ENCODE data around the gene MED22.

MED22 gene

DNA sequence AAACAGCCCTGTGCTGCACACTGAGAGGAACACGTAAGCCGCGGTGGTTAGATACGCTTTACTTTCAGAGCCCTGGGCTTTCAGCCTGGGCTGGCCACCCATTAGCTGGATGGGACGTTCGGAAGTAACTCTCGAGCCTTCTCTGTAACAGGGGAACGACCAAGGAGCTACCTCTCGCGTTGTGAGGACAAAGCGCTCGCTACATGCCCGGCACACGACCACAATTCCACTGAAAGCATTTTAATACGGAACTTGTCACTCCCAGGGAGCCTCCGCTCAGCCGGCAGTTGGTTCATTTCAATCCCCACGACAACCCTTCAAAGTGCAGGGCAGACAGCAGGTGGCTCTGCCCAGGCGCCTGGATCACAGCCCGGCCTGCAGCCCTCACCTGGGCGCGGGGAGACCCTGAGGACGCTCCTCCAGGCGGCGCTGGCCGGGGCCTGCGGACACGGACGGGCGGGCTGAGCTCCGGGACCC, 8.0 kb upstream of the MED22 start:
- Histone ChIP-seq H3K36me3 (ENCODE audit: control insufficient read depth, insufficient read depth, low read length) (peaks cover 29% of the 10 kb centered on the region), H3K4me3 (replicated peaks; ENCODE audit: low read depth, low read length) (peak overlapping the region; percentile 85), H3K27me3 (replicated peaks; ENCODE audit: control insufficient read depth, insufficient read depth, low read length) (no peaks in the 10 kb centered on the region)
- TF ChIP-seq CTCF (IDR thresholded peaks at IDR 0.05; ENCODE audit: insufficient read depth, low read length, poor library complexity, severe bottlenecking): peak; percentile 21
- DNase-seq (ENCODE audit: extremely low read depth, insufficient read length): no peak

- Histone ChIP-seq H3K27me3 (replicated peaks; ENCODE audit: control insufficient read depth, insufficient read depth, low read length) (no peaks in the 10 kb centered on the region), H3K36me3 (ENCODE audit: control insufficient read depth, insufficient read depth, low read length) (peaks cover 34% of the 10 kb centered on the region), H3K4me3 (replicated peaks; ENCODE audit: low read depth, low read length) (no peak overlapping the region)
- no peak for DNase-seq (ENCODE audit: extremely low read depth, insufficient read length)
- TF ChIP-seq CTCF (IDR thresholded peaks at IDR 0.05; ENCODE audit: insufficient read depth, low read length, poor library complexity, severe bottlenecking): no peak
These were observed 6.8 kb upstream of the MED22 start for GRCh38 chr9:133354766-133355165.

DNA sequence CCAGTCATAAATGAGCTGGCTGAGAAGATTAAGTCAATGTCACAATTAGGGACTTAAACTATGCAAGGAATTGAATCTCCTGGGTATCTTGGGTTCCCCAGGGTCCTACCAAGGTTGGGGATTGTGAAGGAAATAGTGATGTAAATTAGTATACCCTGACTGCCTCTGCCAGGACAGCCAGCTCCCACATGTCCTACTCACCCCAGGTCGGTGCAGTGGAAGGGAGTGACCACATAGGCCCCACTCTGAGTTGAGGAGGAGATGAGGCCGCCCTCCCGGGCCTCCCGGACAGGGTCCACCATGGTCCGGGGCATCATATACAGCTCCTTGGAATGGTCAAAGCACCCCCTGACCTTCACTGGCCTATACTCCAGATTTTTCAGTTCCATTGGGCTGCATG, 5.6 kb upstream of the MED22 start:
- Histone ChIP-seq H3K4me3 (replicated peaks; ENCODE audit: low read depth, low read length) (no peak overlapping the region), H3K36me3 (ENCODE audit: control insufficient read depth, insufficient read depth, low read length) (peaks cover 30% of the 10 kb centered on the region), H3K27me3 (replicated peaks; ENCODE audit: control insufficient read depth, insufficient read depth, low read length) (no peaks in the 10 kb centered on the region)
- TF ChIP-seq CTCF (IDR thresholded peaks at IDR 0.05; ENCODE audit: insufficient read depth, low read length, poor library complexity, severe bottlenecking): no peak
- no peak for DNase-seq (ENCODE audit: extremely low read depth, insufficient read length)

DNA sequence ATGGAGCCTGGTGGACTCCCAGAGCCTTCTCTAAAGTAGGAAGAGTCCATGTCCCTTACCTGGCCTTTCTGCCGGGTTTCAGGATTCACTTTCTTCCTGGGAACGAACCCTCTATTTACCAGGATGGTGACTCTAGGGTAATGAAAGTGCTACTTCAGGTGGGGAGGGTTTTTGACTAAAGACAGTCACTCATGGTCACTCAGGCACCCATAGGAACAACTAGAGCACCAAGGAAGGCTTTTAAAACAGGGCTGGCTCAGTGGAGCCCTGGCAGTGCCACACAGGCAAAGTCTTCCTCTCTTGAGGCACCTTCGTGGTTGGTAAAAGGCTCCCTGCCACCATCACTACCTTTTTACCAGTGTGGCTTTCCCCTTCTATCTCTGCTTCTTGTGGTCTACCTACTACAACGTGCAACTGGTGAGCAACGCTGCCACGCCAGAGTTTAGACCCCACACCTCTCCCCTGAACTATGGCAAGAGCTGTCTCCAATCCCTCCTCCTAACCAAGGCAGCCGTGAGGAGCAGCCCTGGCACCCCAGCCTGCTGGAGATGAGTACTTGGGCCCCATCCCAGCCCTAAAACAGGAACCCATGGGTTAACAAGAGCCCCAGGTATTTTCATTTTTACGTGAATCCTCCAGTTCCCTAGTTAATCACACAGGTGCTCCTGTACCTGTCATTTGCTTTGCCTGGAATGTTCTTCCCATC, 4.9 kb upstream of the MED22 start:
- Histone ChIP-seq H3K27me3 (replicated peaks; ENCODE audit: control insufficient read depth, insufficient read depth, low read length) (no peaks in the 10 kb centered on the region), H3K36me3 (ENCODE audit: control insufficient read depth, insufficient read depth, low read length) (peaks cover 30% of the 10 kb centered on the region), H3K4me3 (replicated peaks; ENCODE audit: low read depth, low read length) (no peak overlapping the region)
- DNase-seq (ENCODE audit: extremely low read depth, insufficient read length): no peak
- TF ChIP-seq CTCF (IDR thresholded peaks at IDR 0.05; ENCODE audit: insufficient read depth, low read length, poor library complexity, severe bottlenecking): no peak

DNA sequence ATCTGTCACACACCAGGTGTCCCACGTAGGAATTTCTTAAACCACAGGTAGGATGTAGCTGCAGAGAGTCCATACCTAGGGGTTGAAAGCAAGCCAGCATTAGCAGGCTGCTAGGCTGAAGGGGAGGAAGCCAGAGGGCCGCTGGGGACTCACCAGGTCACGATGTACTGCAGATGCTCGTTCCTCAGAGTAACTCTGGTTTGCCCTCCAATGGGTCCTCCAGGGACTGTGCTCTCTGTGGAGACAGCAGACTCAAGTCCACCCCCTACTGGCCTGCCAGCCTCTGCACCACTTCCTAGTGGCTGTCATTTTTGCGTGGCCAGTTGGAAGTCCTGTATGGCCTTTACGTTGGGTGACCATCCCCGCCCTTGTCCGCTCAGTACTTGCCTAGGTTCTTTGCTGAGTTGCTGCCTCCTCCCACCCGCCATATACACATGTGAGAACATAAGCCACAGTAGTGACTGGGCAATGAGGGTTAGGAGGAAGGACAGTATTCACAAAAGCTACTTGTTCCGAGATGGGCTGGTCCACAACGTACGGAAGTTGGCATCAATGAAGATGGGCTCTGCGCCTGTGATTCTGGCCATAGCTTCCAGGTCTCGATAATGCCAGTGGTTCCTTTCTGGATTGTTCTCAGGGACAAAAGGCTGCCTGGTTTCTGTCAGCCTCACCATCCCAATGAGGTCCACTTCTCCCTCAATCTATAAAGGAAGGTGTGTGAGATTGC, 4.1 kb upstream of the MED22 start:
- H3K27me3 ChIP-seq (replicated peaks; ENCODE audit: control insufficient read depth, insufficient read depth, low read length): no peaks in the 10 kb centered on the region
- no peak overlapping the region for H3K4me3 ChIP-seq (replicated peaks; ENCODE audit: low read depth, low read length)
- TF ChIP-seq CTCF (IDR thresholded peaks at IDR 0.05; ENCODE audit: insufficient read depth, low read length, poor library complexity, severe bottlenecking): peak; percentile 70
- no peak for DNase-seq (ENCODE audit: extremely low read depth, insufficient read length)
- peaks cover 30% of the 10 kb centered on the region for H3K36me3 ChIP-seq (ENCODE audit: control insufficient read depth, insufficient read depth, low read length)

Data from GM06990 (cell line).